Measurements from ENCODE around the gene SLC35B2.

DNA sequence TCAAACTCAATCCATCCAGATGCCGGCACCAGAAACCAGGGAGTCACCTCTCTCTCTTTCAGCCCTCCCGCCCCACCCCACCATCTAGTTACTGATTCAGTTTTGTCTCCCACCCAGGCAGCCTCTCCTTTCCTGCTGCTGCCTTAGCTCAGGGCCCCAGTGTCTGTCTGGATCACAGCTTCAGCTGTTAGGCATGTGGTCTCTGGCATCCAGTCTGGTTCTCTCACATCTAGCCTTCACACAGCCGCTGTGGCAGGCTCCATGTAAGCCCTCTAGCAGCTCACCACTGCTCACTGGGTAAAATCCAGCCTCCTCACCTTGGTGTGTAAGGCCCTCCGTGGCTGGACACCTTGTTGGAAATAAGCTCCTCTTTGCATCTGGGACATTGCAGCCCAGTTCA lies 34.5 kb upstream of the SLC35B2 start:
- no peak for TF ChIP-seq CTCF (tag by site-specific recombination; IDR thresholded peaks at IDR 0.05)
- no peak for TF ChIP-seq ZNF639 (tag by site-specific recombination; IDR thresholded peaks at IDR 0.05)
- TF ChIP-seq ZNF692 (tag by site-specific recombination; IDR thresholded peaks at IDR 0.05): no peak
- no peak for TF ChIP-seq ZNF302 (tag by site-specific recombination; IDR thresholded peaks at IDR 0.05; ENCODE audit: low read depth)
- TF ChIP-seq, protein P1, sequence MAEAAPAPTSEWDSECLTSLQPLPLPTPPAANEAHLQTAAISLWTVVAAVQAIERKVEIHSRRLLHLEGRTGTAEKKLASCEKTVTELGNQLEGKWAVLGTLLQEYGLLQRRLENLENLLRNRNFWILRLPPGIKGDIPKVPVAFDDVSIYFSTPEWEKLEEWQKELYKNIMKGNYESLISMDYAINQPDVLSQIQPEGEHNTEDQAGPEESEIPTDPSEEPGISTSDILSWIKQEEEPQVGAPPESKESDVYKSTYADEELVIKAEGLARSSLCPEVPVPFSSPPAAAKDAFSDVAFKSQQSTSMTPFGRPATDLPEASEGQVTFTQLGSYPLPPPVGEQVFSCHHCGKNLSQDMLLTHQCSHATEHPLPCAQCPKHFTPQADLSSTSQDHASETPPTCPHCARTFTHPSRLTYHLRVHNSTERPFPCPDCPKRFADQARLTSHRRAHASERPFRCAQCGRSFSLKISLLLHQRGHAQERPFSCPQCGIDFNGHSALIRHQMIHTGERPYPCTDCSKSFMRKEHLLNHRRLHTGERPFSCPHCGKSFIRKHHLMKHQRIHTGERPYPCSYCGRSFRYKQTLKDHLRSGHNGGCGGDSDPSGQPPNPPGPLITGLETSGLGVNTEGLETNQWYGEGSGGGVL (tag by site-specific recombination; IDR thresholded peaks at IDR 0.05): no peak
- TF ChIP-seq ZNF670 (tag by site-specific recombination; IDR thresholded peaks at IDR 0.05; ENCODE audit: low read depth): no peak
- TF ChIP-seq ZNF114 (tag by site-specific recombination; IDR thresholded peaks at IDR 0.05): no peak
- TF ChIP-seq ZNF837 (tag by site-specific recombination; IDR thresholded peaks at IDR 0.05): no peak
- no peak for TF ChIP-seq ZNF335 (tag by site-specific recombination; conservative IDR thresholded peaks at IDR 0.05)
- TF ChIP-seq BCL11B (tag by site-specific recombination; IDR thresholded peaks at IDR 0.05; ENCODE audit: low read depth): no peak
- TF ChIP-seq PBX3 (CRISPR knock-in tag; IDR thresholded peaks at IDR 0.05): no peak
- TF ChIP-seq ZNF404 (tag by site-specific recombination; IDR thresholded peaks at IDR 0.05): no peak
- no peak for TF ChIP-seq ZNF174 (tag by site-specific recombination; IDR thresholded peaks at IDR 0.05)

Data from HEK293 (cell line).